Femur (tissue), 1 donor: ENCODE data around the gene TAF6.

Experiments used
- DNase-seq: peaks from one replicate; pipeline ENCODE4 v3.0.0-alpha.2; 2017

Gene TAF6

GRCh38 chr7:100064162-100064561 is 55.0 kb downstream of the TAF6 start:
- DNase-seq, result no peak

- no peak for DNase-seq
Observed at GRCh38 chr7:100063376-100063775, 55.8 kb downstream of the TAF6 start.

GRCh38 chr7:100061518-100062193 is 57.5 kb downstream of the TAF6 start:
- peak; percentile 40 for DNase-seq

- DNase-seq, result no peak
Observed at GRCh38 chr7:100059251-100059739, 59.9 kb downstream of the TAF6 start.
